HG03039 (cell line): ENCODE data around the gene EXT2.

Experiments
- ATAC-seq: cut with Tn5 transposase; IDR thresholded peaks from one replicate; pipeline ENCODE4 v1.9.1; 2021; ENCODE audit warnings: mild to moderate bottlenecking, moderate library complexity; ENCODE audit not compliant: unreplicated experiment

Gene EXT2

DNA sequence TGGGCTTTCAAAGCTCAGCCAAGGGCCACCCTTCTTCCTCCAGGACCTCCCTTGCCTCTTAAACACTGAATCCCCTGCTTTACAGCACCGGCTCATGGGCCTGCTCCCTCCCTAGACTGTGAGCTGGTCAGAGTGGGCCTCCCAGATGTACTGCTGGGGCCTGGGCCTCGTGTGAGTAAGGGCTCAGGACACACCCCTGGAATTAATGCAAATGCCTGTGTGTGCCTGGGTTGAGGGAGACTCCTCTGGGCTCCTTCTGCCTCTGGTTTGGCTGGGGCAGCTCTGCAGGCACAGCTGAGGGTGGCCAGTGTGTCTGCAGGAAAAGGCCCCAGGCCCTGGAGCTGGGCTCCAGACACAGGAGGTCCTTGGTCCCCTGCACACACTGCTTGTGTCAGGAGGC is 190.3 kb downstream of the EXT2 start:
- ATAC-seq = no peak

- ATAC-seq = no peak
These were observed 190.9 kb downstream of the EXT2 start for GRCh38 chr11:44286268-44286880.

DNA sequence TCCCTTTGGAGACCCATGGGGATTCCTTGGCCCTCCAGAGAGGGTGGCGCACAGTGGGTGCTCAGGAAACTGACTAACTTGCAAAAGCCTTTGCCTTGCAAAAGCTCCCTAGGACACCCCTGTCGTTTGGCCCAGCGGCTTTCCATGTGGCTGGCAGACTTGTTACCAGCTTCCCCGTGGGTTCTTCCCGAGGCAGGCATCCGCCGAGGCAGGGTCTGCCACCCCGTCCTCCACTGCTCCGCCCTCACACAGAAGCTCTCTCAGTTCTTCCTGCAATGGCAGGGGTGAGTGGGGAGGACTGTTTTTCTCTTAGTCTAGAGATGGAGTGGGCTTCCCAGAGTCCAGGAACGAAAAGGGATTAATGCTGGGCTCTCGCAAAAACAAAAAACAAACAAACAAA is 191.4 kb downstream of the EXT2 start:
- ATAC-seq = no peak

- no peak for ATAC-seq
These were observed 192.7 kb downstream of the EXT2 start for GRCh38 chr11:44288133-44288526.

GRCh38 chr11:44290208-44290607 is 194.7 kb downstream of the EXT2 start:
- no peak for ATAC-seq
